Measurements from ENCODE around the gene BTBD9.

The BTBD9 gene

GRCh38 chr6:38584731-38585130 is 55.0 kb downstream of the BTBD9 start:
- no peak for DNase-seq (ENCODE audit: extremely low read depth, insufficient read length)
- Histone ChIP-seq H3K27me3 (replicated peaks; ENCODE audit: control insufficient read depth, insufficient read depth, low read length) (no peaks in the 10 kb centered on the region), H3K4me3 (replicated peaks; ENCODE audit: low read depth, low read length) (no peak overlapping the region), H3K36me3 (ENCODE audit: control insufficient read depth, insufficient read depth, low read length) (no peaks in the 10 kb centered on the region)
- no peak for TF ChIP-seq CTCF (IDR thresholded peaks at IDR 0.05; ENCODE audit: insufficient read depth, low read length, poor library complexity, severe bottlenecking)

DNA sequence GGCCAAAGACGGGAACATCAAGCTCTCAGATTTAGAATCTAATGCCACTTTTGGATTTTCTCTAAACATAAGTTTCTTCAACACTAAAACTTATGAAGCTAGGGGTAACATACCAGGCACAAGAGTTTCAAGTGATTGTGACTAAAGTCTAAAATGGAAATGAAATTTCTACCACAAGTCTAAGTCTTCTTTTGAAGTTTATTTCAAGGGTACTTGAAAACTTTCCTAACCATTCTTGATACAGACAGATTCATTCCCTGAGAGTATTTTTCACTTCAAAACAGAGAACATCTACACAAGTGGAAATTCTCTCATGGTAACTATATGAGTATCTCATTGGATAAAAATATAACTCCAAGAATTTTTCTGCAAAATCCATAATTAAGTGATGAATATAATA is 56.2 kb downstream of the BTBD9 start:
- no peak for TF ChIP-seq CTCF (IDR thresholded peaks at IDR 0.05; ENCODE audit: insufficient read depth, low read length, poor library complexity, severe bottlenecking)
- H3K27me3 ChIP-seq (replicated peaks; ENCODE audit: control insufficient read depth, insufficient read depth, low read length): no peaks in the 10 kb centered on the region
- H3K36me3 ChIP-seq (ENCODE audit: control insufficient read depth, insufficient read depth, low read length): no peaks in the 10 kb centered on the region
- no peak overlapping the region for H3K4me3 ChIP-seq (replicated peaks; ENCODE audit: low read depth, low read length)
- no peak for DNase-seq (ENCODE audit: extremely low read depth, insufficient read length)

DNA sequence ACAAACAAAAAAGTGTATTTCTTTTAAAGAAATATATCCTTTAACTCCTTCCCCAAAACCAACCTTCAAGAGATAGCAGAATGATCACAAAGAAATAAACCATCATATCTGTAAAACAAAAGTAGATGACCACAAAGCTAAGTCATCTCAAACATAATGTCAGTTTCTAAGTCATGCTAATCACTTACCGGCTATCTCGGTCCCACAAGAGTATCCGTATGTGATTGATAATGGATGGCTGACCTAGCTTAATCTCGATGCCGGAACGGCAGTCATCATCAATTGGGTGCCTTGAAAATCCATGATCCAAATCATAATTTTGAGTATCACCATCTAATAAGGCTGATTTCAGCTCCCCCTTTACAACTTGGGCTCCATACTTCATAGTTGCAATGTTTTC is 59.7 kb downstream of the BTBD9 start:
- no peaks in the 10 kb centered on the region for H3K27me3 ChIP-seq (replicated peaks; ENCODE audit: control insufficient read depth, insufficient read depth, low read length)
- no peaks in the 10 kb centered on the region for H3K36me3 ChIP-seq (ENCODE audit: control insufficient read depth, insufficient read depth, low read length)
- no peak overlapping the region for H3K4me3 ChIP-seq (replicated peaks; ENCODE audit: low read depth, low read length)
- no peak for DNase-seq (ENCODE audit: extremely low read depth, insufficient read length)
- TF ChIP-seq CTCF (IDR thresholded peaks at IDR 0.05; ENCODE audit: insufficient read depth, low read length, poor library complexity, severe bottlenecking): no peak

- DNase-seq (ENCODE audit: extremely low read depth, insufficient read length): no peak
- no peak for TF ChIP-seq CTCF (IDR thresholded peaks at IDR 0.05; ENCODE audit: insufficient read depth, low read length, poor library complexity, severe bottlenecking)
- Histone ChIP-seq H3K27me3 (replicated peaks; ENCODE audit: control insufficient read depth, insufficient read depth, low read length) (no peaks in the 10 kb centered on the region), H3K4me3 (replicated peaks; ENCODE audit: low read depth, low read length) (no peak overlapping the region), H3K36me3 (ENCODE audit: control insufficient read depth, insufficient read depth, low read length) (no peaks in the 10 kb centered on the region)
Observed at GRCh38 chr6:38579010-38579628, 60.6 kb downstream of the BTBD9 start.

DNA sequence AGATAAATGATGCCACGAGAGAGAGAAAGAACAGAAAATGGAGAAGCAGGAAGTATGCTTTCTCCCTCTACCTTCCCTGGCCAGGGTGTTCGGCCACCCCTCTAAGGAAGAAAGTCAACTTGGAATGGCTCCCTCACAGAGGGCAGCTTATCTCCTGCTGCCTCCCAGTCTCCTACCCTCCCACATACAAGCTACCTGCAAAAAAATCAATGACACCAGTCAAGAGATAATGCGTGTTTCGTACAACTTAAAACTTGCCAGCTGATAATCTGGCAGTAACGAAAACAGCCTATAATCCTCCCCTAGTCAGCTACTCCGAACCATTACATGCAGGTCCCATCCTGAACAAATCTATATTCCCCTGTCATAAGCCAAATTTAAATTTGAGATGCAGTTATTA is 61.7 kb downstream of the BTBD9 start:
- no peaks in the 10 kb centered on the region for H3K27me3 ChIP-seq (replicated peaks; ENCODE audit: control insufficient read depth, insufficient read depth, low read length)
- no peak for TF ChIP-seq CTCF (IDR thresholded peaks at IDR 0.05; ENCODE audit: insufficient read depth, low read length, poor library complexity, severe bottlenecking)
- DNase-seq (ENCODE audit: extremely low read depth, insufficient read length): no peak
- no peak overlapping the region for H3K4me3 ChIP-seq (replicated peaks; ENCODE audit: low read depth, low read length)
- no peaks in the 10 kb centered on the region for H3K36me3 ChIP-seq (ENCODE audit: control insufficient read depth, insufficient read depth, low read length)

GRCh38 chr6:38577492-38577891 is 62.2 kb downstream of the BTBD9 start:
- no peak for TF ChIP-seq CTCF (IDR thresholded peaks at IDR 0.05; ENCODE audit: insufficient read depth, low read length, poor library complexity, severe bottlenecking)
- H3K4me3 ChIP-seq (replicated peaks; ENCODE audit: low read depth, low read length): no peak overlapping the region
- no peaks in the 10 kb centered on the region for H3K36me3 ChIP-seq (ENCODE audit: control insufficient read depth, insufficient read depth, low read length)
- no peak for DNase-seq (ENCODE audit: extremely low read depth, insufficient read length)
- H3K27me3 ChIP-seq (replicated peaks; ENCODE audit: control insufficient read depth, insufficient read depth, low read length): no peaks in the 10 kb centered on the region

Data from GM06990 (cell line).